DMS79 (cell line): ENCODE measurements around the gene ABTB2.

Experiments used
- DNase-seq: peaks from one replicate; lab custom pipeline; 2025; lab: John Stamatoyannopoulos, UW

The ABTB2 gene

DNA sequence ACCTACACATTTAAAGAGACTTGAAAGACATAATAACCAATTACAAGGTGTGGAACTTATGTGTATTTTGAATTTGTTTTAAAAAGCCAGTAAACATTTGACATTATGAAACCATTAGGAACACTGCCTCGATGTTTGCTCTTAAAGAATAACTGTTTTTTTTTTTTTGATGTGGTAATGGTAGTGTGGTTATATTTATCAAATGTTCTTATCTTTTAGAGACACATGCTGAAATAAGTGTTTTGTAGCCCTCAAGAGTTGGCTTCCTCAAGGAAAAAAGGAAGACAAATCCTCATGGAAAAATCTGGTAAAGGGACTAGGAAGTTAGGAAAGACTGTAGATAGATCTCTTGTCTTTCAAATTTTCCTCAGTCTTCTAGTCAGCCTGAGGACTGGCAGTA, 2.2 kb upstream of the ABTB2 start:
- DNase-seq, result no peak

DNA sequence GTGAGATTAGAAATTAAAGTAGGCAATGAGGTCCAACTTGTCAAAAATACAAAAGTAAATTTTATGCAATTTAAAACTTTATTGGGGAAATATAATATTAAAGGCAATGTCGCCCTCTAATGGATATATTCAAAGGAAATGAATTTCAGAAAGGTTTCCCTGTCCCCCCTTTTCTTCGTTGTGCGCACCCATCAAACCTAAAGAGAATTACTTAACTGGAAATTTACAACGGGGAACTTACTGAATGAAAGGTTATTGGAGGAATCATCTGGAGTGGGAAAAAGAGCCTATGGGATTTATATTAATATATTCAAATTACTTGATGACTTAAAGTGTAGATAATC, 1.7 kb upstream of the ABTB2 start:
- DNase-seq, result no peak

DNA sequence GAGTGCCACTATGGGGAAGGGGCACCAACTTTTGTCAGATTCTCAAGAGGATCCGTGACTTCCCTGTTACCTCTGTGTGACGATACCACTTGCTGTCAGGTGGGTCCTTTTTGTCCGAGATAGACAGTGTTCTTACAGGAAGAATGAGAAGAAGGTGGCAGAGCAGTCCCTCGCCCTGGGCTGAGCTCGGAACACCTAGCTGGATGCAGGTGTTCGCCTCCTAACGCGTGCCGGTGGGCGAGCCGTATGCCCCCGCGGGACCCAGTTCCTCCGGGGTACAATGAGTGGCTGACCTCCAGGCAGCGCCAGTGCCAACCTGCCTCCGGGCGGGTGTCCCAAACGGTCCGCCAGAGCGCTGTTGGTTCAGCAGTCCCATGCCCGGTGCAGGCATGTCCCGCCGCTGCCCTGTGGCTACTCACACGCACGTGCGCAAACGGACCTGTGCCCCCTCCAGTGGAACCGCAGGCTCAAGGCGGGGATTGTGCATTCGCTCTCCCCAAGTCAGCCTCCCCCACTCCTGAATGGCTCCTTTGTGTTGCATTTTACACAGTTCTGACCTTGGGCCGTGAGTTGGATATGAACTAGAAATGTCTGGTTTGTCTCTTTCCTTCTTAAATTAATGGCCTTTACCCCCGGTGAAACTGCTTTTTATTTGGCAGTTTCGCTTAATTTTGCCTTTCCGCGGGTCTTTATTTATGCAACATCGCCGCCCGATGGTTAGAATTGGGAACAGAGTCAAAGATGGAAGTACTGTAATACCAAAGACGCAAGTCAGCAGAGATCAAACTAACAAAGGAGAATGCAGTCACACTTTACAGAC, 1.1 kb upstream of the ABTB2 start:
- peak; percentile 45 for DNase-seq

DNA sequence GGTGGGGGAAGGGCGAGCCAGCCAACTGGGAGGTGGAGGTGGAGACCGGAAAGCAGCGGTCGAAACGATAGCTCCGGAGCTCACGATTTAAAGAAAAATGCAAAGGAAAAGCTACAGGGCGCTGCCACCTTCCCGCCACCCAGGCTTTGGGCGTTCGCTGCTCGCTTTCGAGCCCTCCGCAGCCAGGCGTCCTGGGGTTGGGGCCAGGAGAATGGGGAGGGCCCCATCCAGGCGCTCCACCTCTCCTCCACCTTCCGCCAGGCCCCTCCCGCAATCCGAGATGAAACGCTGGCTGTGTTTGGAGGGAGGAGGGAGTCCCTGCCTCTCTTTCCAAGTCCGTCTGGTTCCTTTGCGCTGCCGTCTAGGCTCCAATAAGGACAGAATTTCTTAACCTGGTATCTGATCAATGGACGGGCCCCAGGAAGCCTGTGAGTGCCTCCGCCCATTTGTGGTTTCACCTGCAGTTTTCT, 483 bp upstream of the ABTB2 start:
- DNase-seq, result peak; percentile 53

DNA sequence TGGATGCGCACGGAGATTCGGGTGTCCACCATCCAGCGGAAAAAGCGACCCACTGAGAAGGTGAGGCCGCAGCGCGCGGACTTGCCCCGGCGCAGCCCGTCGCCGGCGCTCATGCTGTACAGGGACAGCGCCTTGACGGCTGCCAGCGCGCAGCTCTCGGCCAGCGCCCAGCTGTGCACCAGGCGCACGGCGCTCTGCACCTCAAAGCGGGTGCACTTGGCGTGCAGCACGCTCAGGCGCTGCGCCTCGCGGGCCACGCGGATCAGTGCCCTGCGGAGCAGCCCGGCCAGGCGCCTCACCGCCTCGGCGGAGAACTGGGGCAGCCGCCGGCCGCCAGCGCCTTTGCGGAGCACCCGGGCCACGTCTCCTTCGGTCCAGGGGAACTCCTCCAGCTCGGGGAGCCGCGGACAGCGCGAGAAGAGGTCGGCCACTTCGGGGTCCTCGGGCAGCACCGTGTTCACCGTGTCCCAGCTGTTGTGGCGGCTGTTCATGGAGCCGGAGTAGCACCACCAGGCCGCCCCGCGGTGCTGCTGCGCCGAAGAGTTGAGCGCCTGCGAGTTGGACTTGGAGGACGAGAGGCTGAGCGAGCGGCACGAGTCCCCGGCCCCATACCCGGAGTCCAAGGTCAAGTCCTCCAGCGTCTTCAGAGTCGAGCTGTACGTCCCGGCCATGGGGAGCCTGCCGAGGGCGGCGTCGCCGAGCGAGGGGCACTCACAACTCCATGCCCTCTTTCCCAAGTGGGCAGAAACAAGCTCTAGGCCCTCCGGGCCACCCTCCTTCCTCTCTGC, 703 bp downstream of the ABTB2 start:
- DNase-seq, result peak; percentile 12

DNA sequence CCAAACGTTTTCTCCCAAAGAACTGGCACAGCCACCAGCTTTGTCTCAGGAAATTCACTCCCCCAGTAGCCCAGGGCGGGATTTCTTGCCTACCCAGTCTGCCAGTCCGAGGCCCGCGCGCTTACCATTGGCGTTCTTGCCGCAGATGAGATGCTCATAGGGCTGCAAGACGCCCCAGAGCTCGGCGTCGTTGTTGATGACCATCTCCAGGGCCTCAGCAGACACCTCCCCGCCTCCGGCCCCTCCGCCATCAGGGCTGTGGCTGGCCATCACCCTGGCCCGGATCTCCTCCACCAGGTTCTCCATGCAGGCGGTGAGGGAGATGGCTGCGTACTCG, 1.3 kb downstream of the ABTB2 start:
- DNase-seq, result peak; percentile 41

DNA sequence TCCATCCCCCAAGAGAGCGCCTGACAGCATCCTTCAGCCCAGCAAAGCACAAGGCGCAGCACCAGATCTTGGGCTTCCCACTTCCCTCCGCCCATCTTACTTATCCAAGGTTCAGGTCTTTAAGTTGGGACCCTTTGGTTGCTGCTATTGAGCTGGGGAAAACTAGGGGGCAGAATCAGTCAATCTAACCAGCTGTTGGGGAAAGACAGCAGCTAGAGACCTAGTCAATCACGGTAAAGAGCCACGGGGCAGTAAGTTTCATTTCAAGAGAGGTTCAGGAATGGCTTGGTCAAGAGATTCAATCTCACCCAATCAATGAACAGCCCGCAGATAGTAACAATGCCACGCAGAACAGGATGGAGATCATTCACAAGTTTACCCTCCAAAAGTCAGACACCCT, 1.7 kb downstream of the ABTB2 start:
- no peak for DNase-seq

DNA sequence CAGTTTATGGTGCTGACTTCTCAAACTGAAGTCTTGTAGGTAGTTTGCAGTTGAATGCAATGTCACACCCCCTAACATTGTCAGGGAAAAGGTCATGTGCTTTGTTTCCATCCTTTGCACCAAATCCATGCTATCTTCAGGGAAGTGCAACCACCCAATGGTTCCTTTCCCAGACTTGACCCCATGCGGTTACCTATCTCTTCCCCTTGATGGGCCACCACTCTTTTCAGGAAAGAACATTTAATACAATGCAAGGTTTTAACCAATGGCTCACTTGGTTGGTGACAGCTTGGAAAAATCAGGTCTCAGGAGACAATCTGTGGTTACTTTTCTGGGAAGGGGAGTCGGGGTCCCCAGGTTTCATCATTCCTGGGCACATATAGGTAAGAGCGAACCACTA, 2.1 kb downstream of the ABTB2 start:
- no peak for DNase-seq

DNA sequence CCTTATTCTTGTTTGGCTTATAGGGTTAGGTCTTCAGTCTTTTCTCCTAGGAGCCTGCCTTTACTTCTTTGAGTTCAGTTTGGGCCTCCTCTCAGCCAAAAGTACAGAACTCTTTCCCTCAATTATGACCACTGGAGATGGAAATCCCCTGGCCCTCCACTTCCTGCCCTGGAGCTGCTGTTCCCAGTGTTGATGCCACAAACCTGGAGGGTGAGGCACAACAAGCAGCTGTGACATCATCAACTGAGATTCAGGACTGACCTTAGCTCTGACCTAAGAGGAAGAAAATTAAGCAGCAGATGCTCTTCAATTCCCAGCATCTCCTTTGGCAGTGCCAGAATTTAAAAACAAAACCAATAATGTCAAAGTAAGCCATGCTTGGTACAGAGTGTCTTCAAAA, 3.0 kb downstream of the ABTB2 start:
- DNase-seq, result no peak

DNA sequence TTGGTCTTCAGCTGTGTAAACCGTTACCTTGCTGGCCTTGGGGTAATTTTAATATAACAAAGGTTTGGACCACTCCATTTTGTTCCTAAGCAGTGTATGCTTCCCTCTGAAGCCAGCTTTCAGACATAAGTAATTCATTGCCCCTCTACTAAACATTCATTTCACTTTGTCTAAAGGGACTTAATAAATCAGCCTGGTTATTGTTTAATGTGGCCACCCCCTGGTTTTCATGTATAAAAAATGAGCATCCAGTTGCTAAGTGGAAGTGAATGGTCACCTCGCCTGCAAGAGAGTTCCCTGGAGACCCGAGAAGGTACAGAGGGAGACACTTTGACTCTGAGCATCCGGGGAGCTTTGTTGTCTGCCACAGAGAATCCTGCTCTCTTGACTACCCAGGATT, 3.9 kb downstream of the ABTB2 start:
- DNase-seq, result no peak

DNA sequence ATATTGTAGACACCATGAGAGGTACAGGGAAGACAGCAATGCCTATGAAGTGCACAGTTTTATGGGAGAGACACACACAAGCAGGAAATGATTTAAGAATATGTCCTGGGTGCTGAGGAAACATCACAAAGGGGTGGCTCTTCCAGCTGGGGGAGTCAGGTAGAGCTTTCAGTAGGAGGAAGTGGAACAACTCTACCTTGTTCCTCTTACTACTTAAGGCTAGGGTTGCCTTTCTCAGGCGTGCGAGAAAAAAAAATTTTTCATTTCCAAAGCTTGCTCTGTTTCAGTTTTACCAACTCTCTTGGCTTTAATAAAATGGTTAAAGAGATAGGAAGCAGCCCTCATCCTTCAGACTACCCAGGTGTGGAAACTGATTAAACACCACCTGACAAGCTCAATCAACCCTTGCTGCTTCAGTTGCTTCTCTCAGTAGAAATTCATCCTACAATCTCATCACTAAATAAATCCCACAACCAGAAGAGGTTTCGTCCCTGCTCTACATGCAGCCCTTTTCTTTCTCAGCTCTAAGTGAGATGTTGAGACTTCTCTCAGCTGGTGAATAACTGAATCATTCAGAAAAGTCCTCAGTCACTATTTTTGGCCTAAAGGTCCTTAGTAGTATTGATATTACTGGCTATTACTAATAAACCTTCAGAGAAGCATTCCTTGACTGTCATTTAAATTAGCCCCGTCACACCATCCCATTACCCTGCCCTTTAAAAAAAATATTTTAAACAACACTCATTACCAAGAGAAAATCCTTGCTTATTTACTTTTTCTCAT, 5.9 kb downstream of the ABTB2 start:
- DNase-seq, result no peak

DNA sequence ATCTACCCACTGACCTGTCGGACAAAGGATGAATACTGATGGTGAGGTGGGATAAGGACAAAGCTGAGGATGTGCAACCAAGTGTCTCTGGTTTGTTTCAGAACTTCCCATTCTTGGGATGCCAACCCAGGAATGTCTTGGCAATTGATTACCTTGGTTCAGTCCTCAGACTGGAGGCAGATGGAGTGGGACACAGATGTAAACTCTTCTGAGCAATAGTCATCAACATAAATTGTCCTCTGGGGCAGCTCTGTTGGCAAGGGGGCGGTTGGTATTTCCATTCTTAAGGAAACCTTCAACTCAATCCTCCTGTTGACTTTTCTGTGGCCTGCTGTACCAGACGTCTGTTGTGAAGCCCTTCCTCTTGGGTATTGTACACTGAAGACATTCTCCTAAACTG, 6.8 kb downstream of the ABTB2 start:
- no peak for DNase-seq

DNA sequence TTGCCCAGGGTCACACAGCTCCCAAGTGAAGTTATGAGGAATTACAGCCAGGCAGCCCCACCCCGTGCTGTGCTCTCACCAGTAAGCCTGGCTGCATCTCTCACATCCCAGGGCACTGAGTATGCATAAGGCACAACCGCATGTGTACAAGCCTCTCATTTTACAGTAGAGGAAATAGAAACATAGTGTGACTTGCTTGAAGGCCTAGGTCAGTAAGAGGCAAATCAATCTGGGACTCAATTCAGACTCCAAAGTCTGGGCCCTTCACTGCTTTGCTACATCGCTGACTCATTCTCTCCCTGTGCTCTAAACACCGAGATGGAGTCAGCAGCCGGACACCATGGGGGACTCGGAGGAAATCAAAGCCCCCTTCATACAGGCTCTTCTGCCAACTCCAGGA, 7.9 kb downstream of the ABTB2 start:
- no peak for DNase-seq

DNA sequence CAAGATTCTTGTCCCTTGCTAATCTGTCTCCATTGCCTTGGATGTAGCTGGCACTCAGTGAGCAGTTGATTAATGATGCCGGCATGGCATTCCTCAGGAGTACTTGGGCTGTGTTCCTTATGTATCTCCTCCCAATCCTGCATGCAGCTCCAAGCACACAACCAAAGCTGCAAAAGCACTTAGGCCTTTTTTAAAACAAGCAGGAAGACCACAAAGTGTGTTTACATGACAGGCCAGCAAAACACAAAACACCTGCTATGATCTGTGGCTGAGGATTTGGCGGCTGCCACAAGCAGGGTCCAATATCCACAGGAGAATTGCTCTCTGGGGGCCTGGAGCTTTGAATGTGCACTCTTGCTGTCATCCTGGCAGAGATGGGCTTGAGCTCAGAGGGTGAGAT, 8.9 kb downstream of the ABTB2 start:
- DNase-seq, result peak; percentile 85

DNA sequence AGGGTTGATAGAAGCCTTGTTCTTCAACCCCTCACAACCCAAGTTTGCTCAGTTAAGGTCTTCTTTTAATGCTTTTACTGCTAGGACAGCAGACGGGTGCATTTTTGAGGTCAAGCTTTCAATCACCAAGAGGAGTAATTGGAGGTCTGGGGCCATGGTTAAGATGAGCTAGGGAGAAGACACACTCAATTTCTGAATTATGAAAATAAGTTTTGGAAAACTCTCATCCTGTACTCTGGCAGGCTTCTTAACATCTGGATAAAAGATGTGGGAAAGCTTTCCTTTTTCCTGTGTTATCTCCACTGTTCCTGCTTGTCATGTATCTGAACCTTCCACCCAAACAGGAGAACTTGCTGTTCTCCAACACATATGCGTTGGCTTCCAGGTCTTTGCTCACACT, 9.7 kb downstream of the ABTB2 start:
- no peak for DNase-seq

DNA sequence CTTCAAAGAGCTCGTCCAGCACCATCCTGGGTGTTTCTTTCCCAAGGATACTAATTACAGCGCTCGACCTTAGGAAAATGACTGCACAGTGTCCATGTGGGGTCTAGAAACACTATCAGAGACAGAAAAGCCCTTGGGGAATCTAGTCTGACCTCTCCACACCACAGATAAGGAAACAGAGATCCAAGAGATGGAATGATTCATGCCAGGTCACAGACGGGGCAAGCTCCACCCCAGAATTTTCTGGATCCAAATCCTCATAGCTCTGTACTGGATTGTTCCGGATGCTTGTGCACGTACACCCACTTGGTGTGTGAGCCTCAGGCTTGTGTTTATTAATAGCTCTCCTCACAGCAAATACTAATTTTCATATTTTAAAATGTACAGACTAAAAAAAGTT, 11.3 kb downstream of the ABTB2 start:
- DNase-seq, result no peak

DNA sequence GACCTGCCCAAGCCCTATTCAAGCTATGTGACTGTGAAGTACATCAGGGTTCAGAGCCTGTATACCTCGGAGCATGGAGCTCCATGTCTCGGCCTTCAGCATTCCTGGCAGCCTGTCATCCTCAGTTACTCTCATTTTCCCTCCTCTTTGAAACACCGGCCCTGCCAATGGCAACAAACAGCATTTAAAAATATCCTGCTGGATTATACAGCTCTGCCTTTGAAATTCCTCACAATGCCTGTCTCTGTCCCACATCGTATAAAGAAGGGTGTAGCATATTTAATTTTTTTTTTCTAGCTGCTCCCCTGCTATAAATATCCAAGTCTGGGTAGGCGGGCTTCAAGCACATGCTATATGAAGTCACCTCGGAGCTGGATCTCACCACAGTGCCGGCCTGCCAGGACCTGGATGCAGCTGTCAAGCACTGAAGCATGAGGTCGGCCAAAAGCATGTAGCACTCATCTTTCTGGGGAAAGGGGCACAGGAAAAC, 11.8 kb downstream of the ABTB2 start:
- no peak for DNase-seq

DNA sequence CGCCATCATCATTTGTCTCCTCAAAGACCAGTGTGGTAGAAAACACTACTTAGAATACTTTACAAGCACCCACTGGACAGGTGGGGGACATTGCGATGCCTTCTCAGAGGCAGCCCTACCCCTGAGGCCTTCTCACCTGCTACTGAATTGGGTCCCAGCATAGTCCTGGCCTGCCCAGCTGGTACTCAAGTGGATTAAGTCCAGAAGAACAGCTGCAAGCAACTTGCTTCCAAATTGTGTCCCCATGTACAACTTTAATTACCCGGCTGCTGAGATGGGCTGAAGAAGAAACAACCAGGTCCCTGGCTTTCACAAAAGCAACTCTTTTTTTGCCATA, 12.3 kb downstream of the ABTB2 start:
- DNase-seq, result peak; percentile 26

DNA sequence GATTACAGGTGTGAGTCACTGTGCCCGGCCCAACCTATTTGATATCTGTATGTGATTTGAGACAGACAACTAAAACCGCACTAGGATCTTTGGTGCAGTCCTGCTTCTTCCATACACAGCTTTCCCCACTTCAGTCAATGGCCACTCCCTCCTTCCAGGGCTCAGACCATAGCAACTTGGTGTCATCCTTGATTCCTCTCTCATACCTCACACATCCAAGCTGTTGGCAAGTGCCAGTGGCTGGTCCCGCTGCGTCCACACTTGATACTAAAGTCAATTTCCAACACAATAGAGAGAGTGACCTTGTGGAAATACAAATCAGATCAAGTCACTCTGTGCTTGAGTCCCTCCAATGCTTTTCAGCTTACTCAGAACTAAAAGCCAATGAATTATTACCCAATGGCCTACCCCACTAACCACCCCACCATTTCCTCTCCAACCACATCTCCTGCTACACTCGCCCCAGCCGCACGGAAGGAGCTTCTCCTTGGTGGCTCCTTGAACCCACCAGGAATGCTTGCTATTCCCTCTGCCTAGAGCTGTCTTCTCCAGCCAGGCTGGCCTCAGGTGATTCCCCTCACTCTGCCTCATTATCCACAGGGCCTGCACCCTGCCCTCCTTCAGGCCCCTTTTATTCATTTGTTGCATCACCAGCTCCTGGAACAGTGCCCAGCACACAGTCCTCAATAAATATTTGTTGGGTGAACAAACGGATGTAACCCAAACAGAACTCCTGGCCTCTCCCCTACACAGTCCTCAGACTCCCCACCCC, 12.9 kb downstream of the ABTB2 start:
- DNase-seq, result peak; percentile 46

DNA sequence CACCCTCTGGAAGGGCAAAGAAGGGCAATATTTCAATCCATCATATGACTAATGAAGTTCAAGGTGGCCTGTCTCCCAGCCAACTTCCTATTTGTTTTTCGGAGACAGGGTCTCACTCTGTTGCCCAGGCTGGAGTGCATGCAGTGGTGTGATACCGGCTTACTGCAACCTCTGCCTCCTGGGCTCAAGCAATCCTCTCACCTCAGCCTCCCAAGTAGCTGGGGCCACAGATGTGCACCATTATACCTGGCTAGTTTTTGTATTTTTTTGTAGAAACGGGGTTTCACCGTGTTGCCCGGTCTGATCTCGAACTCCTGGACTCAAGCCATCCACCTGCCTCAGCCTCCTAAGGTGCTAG, 13.4 kb downstream of the ABTB2 start:
- no peak for DNase-seq

DNA sequence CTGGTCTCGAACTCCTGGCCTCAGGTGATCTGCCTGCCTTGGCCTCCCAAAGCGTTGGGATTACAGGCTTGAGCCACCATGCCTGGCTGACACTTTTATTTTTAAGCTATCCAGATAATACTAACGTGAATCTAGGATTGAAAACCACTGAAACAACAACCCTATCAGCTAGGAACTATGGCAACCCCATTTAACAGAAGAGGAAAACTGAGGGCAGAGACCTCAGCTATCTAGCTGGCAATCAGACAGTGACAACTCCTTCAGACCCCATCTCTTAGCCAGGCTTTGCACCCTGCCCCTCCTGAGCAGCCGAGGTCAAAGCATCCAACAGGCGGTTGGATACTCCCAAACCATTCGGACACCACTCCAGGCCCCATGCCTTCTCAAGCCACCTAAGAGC, 14.1 kb downstream of the ABTB2 start:
- DNase-seq, result no peak

DNA sequence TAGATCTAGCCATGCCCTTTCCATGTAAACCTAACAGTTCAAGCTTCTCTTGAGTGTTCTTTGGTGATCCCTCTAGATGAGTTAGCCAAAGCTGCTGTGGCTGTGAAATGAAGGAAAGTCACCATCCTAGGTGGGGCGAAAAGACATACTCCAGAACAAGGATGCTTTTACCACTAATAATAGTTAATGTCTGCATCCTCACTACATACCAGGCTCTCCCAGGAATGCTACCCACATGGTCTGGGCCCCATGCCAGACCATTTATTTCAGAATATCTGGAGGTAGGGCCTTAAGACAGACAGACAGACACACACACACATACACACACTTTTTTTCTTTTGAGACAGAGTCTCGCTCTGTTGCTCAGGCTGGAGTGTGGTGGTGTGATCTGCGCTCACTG, 14.7 kb downstream of the ABTB2 start:
- DNase-seq, result no peak
